Mesodermal cell (in vitro differentiated cells): ENCODE results near the gene SNAI3.

Experiments used
- H3K27ac ChIP-seq: 2 replicates; pipeline ENCODE4 v1.7.0; 2013; ENCODE audit warnings: mild to moderate bottlenecking, low read depth, low read length, moderate library complexity; ENCODE audit not compliant: severe bottlenecking
- H3K36me3 ChIP-seq: 2 replicates; pipeline ENCODE4 v1.7.1; 2013; ENCODE audit warnings: mild to moderate bottlenecking, low read length, moderate library complexity; ENCODE audit not compliant: control insufficient read depth, insufficient read depth
- H3K4me1 ChIP-seq: one replicate; pipeline ENCODE4 v1.7.1; 2013; ENCODE audit warnings: mild to moderate bottlenecking, low read length; ENCODE audit not compliant: insufficient read depth, control insufficient read depth, poor library complexity, severe bottlenecking
- H3K4me3 ChIP-seq: 2 replicates; pipeline ENCODE4 v1.7.0; 2013; ENCODE audit warnings: low read length, control low read depth, mild to moderate bottlenecking; ENCODE audit not compliant: insufficient read depth, poor library complexity, severe bottlenecking; ENCODE audit errors: extremely low read depth
- H3K9me3 ChIP-seq: 2 replicates; pipeline ENCODE4 v1.7.1; 2013; ENCODE audit warnings: mild to moderate bottlenecking, low read length, moderate library complexity; ENCODE audit not compliant: control insufficient read depth
- WGBS, 2 experiments: methylation state at CpG; one replicate each; pipeline ENCODE4 v1.1.5; 2013; ENCODE audit warnings: missing lambda C conversion rate in 2 of 2; ENCODE audit not compliant: insufficient coverage in 2 of 2; 5-methylcytosine and 5-hydroxymethylcytosine counted together

The SNAI3 gene

GRCh38 chr16:88695753-88696152 is 9.4 kb upstream of the SNAI3 start:
- Histone ChIP-seq H3K4me1 (peaks cover 4% of the 10 kb centered on the region), H3K36me3 (peaks cover 43% of the 10 kb centered on the region), H3K27ac (no peak overlapping the region), H3K9me3 (no peaks in the 10 kb centered on the region), H3K4me3 (no peak overlapping the region)
- WGBS, 2 experiments, result 94 to 100% methylated on average over 6 to 7 of the region's 7 CpGs

GRCh38 chr16:88695218-88695617 is 8.9 kb upstream of the SNAI3 start:
- no peaks in the 10 kb centered on the region for H3K9me3 ChIP-seq
- H3K27ac ChIP-seq, result no peak overlapping the region
- peaks cover 39% of the 10 kb centered on the region for H3K36me3 ChIP-seq
- WGBS, 2 experiments, result 94 to 96% methylated on average over 10 to 14 of the region's 15 CpGs
- no peak overlapping the region for H3K4me3 ChIP-seq
- H3K4me1 ChIP-seq, result no peaks in the 10 kb centered on the region

- 88 to 90% methylated on average over 29 to 33 of the region's 37 CpGs for WGBS, 2 experiments
- H3K4me1 ChIP-seq, result no peaks in the 10 kb centered on the region
- no peak overlapping the region for H3K27ac ChIP-seq
- no peak overlapping the region for H3K4me3 ChIP-seq
- no peaks in the 10 kb centered on the region for H3K9me3 ChIP-seq
- peaks cover 35% of the 10 kb centered on the region for H3K36me3 ChIP-seq
Measured at GRCh38 chr16:88694221-88695087, 8.1 kb upstream of the SNAI3 start.

GRCh38 chr16:88693420-88694177 is 7.3 kb upstream of the SNAI3 start:
- Histone ChIP-seq H3K4me1 (no peaks in the 10 kb centered on the region), H3K9me3 (no peaks in the 10 kb centered on the region), H3K4me3 (no peak overlapping the region), H3K27ac (no peak overlapping the region), H3K36me3 (peaks cover 26% of the 10 kb centered on the region)
- 90 to 93% methylated on average over 34 to 36 of the region's 39 CpGs for WGBS, 2 experiments

- Histone ChIP-seq H3K4me1 (no peaks in the 10 kb centered on the region), H3K9me3 (no peaks in the 10 kb centered on the region), H3K36me3 (peaks cover 19% of the 10 kb centered on the region), H3K27ac (no peak overlapping the region), H3K4me3 (no peak overlapping the region)
- WGBS, 2 experiments, result 91 to 100% methylated on average over 4 to 7 of the region's 10 CpGs
Measured at GRCh38 chr16:88692861-88693260, 6.6 kb upstream of the SNAI3 start.

DNA sequence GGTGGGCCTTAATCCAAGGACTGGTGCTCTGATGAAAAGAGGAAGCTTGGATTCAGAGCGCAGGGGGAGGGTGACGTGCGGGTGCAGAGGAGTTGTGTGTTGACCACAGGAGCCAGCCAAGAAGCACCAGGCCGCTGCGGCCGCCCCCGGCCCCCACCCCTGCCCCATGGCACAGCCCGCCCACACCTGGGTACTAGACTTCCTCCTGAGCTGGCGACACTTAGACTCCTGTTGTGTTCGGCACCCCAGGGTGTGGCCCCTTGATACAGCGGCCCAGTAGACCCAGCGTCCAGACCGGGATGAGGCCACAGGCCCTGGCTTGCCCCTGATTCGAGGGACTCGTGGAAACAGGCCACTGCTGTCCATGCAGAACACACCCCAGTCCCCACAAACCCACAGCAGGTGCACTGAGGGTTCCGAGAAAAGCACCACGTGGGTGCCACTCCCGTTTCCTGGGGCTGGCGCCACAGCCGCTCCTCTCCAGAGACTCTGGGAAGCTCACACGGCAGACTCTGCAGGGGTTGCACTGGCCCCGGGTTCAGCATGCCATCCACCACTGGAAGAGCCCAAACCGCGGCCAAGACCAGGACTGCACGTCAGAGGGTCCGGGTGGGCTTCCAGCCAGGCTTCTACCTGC is 5.7 kb upstream of the SNAI3 start:
- Histone ChIP-seq H3K9me3 (no peaks in the 10 kb centered on the region), H3K4me1 (no peaks in the 10 kb centered on the region), H3K27ac (no peak overlapping the region), H3K4me3 (no peak overlapping the region), H3K36me3 (peaks cover 11% of the 10 kb centered on the region)
- WGBS, 2 experiments, result 91 to 96% methylated on average over 24 of the region's 26 CpGs

GRCh38 chr16:88691129-88691813 is 5.0 kb upstream of the SNAI3 start:
- Histone ChIP-seq H3K9me3 (no peaks in the 10 kb centered on the region), H3K27ac (no peak overlapping the region), H3K4me1 (no peaks in the 10 kb centered on the region), H3K4me3 (no peak overlapping the region), H3K36me3 (peaks cover 4% of the 10 kb centered on the region)
- 92 to 94% methylated on average over 30 to 33 of the region's 33 CpGs for WGBS, 2 experiments

GRCh38 chr16:88690341-88691128 is 4.2 kb upstream of the SNAI3 start:
- Histone ChIP-seq H3K27ac (no peak overlapping the region), H3K4me1 (no peaks in the 10 kb centered on the region), H3K4me3 (no peak overlapping the region), H3K36me3 (no peaks in the 10 kb centered on the region), H3K9me3 (no peaks in the 10 kb centered on the region)
- WGBS, 2 experiments, result 82 to 84% methylated on average over 15 to 21 of the region's 21 CpGs

GRCh38 chr16:88688013-88688778 is 1.9 kb upstream of the SNAI3 start:
- H3K4me3 ChIP-seq, result no peak overlapping the region
- H3K4me1 ChIP-seq, result no peaks in the 10 kb centered on the region
- no peaks in the 10 kb centered on the region for H3K9me3 ChIP-seq
- 52 to 56% methylated on average over 26 to 28 of the region's 28 CpGs for WGBS, 2 experiments
- no peak overlapping the region for H3K27ac ChIP-seq
- H3K36me3 ChIP-seq, result no peaks in the 10 kb centered on the region
